Epithelial cell of prostate (primary cell): ENCODE measurements around the gene CGREF1.

Experiments
- DNase-seq: peaks from one replicate; pipeline ENCODE4 v3.0.0-alpha.2; 2011; ENCODE audit warnings: low read depth, low spot score
- H3K27ac ChIP-seq: fragments of 450-650 bp; 2 replicates; pipeline ENCODE4 v1.5.1; 2017; ENCODE audit warnings: mild to moderate bottlenecking

Gene CGREF1

GRCh38 chr2:27118525-27119329 is at the start of gene CGREF1:
CGREF1 (minus strand) TSS chr2:27119128; CDS start chr2:27104366, 14,762 bp downstream.
- H3K27ac ChIP-seq, result no peak within 1 kb of the TSS
- DNase-seq, result no peak

DNA sequence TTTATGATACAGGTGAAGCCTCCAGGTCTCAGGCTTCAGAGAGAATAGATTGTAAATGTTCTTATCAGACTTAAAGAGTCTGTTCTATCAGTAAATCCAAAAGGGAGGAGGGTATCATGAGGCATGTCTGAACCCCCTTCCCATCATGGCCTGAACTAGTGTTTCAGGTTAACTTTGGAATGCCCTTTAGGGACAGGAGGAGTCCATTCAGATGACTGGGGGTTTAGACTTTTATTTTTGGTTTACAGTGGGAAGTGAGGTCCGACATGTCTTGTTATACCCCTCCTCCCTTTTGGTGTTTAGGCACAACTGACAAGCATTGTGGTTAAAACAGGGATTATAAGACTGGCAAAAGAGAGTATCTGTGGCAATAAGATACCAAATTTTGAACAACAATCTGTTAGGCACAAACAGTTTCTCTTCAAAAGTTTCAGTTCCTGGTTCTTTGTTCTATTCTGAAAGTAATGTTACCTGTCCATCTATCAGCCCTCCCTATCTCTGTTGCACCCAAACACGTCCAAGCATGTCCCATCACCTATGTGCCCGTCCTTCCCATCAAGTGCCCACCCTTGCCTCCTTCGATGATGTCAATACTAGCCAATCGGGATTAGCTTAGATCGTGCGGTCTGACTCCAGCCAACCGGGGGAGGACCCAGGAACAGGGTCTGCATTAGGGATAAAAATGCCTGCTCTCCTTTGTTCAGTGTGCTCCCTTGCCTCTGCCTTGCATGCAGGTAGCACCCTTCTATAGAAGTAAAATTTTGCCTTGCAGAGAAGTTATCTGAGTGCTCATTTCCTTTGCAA is 46.2 kb upstream of the CGREF1 start:
- no peak overlapping the region for H3K27ac ChIP-seq
- no peak for DNase-seq

DNA sequence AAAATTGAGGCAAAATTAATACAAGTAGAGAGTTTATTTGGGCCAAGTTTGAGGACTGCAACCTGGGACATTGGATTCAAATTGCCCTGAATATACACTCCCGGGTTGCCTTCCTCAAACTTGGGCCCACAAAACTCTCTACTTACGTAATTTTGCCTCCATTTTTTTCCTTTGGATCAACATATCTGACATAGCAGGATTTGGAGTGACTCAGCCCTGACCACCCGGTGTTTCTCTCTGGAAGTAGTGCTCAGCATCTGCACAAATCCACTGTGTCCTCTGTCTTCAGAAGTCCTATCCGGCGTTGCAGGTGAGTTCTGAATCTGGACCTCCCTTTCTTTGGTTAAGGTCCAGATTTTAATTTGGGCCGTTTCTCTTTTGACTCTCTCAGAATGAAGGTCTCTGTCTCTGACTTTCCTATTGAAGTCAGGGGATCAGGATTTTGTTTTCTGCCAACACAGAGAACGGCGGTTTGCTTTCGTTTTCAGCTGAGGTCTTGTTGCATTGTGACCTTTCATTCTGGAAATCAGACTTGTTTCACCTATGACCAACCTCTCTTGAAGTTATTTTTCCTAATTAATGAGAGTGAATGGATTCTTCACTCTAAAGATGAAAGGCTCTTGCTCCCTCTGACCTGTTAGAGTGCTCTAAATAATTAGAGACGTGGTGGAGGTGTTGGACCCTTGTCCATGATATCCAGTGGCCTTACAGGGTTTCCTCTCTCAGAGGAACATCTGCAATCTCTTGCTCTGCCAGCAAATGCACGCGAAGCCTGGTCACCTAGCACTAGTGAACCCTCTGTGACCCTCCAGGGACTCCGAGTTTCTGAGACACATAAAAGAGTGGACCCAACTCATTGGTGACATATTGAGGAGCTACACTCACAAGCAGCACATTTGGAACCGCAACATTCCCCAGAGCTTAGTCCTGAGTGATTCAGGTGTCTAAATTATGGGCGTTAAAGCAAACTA is 43.5 kb upstream of the CGREF1 start:
- H3K27ac ChIP-seq, result no peak overlapping the region
- DNase-seq, result no peak

GRCh38 chr2:27160191-27160590 is 41.3 kb upstream of the CGREF1 start:
- no peak overlapping the region for H3K27ac ChIP-seq
- no peak for DNase-seq

- DNase-seq, result no peak
- no peak overlapping the region for H3K27ac ChIP-seq
Observed at GRCh38 chr2:27159271-27159670, 40.3 kb upstream of the CGREF1 start.

- H3K27ac ChIP-seq, result no peak overlapping the region
- no peak for DNase-seq
Observed at GRCh38 chr2:27158468-27158867, 39.5 kb upstream of the CGREF1 start.

- DNase-seq, result peak; percentile 26
- H3K27ac ChIP-seq, result no peak overlapping the region
Observed at GRCh38 chr2:27155069-27155520, 36.2 kb upstream of the CGREF1 start.

- no peak for DNase-seq
- H3K27ac ChIP-seq, result no peak overlapping the region
Observed at GRCh38 chr2:27154488-27154887, 35.6 kb upstream of the CGREF1 start.

DNA sequence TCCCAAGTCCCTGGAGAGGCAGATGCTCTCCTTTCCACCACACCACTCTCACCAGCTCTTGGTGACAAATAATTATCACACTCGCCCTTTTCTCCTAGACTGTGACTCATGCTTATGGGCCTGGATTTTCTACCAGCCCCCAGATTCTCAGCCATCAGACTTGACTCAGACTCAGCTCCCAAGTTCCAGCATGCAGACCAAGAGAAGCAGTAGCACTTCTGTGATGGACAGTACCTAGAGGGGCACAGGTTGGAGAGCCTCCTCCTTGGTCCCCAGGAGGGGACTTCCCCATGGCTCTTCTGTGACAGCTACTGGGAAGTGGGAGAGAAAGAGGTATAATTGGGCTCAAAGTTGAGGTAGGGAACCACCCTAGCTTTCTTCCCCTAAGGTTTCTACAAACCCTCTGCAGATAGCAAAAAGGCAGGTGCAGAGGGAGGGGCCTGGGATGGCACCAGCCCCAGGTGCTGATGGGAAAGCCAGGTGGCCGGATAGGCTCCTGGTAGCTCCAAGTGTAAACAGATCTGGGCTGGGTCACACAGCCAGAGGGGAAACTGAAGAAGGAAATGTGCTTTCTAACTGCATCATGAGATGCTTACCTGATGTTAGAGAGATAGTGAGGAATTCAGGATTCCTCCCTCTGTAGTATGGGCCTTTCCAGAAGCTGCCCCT is 34.0 kb upstream of the CGREF1 start:
- H3K27ac ChIP-seq, result no peak overlapping the region
- no peak for DNase-seq

DNA sequence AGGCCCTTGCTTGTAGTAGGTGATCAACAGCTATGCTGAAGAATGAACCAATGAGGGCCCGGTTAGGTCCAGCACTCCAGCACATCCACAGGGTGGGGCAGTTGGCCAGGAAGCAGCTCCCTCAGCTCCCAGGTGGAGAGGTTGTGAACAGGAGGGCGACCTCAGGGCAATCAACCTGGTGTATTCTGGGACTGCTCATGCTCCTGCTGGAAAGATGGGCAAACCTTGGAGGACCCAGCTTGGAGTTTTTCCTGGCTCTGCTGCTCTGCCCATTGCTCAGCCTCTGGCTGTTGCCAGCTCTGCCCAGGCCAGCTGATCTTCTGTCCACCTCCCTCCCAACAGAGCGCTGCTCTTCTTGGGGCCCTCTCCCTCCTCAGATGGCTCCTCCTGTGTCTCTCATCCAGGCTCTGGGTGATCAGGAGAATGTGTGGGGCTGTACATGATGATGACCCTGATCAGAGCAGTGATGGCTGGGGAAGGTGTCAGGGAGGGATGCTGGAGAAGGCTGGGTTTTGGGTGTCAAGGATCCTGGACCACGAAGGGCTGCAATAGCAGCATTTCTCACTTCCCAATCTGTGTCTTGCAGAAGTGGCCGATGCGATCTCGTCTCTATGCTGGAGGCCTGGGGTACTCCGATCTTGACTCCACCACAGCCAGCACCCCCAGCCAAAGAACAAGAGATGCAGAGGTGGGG is 33.3 kb upstream of the CGREF1 start:
- no peak overlapping the region for H3K27ac ChIP-seq
- DNase-seq, result no peak

DNA sequence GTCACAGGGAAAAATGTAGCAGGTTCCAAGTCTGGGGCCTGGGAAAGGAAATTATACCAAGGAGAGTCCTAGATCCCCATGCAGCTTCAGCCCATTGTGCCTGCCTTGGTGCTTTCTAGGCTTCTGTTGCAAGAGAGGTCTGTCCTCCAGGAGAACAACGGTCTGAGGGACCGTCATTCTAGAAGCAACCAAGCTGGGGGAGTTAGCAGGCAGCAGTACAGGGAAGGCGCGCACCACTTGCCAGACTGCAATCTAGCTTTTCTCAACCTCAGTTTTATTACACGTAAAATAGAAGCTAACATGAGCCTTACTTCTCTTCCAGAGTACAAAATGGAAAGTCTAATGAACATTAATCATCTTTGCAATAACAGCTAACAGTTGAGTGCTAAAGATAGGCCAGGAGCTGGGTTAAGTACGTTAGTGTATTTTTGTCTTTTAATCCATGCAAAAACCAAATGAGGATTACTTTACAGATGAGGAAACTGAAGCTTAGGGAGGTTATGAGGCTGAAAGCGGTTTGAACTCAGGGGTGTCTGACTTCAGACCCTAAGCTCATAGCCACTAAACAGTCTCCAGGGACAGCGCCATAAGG is 31.8 kb upstream of the CGREF1 start:
- no peak overlapping the region for H3K27ac ChIP-seq

DNA sequence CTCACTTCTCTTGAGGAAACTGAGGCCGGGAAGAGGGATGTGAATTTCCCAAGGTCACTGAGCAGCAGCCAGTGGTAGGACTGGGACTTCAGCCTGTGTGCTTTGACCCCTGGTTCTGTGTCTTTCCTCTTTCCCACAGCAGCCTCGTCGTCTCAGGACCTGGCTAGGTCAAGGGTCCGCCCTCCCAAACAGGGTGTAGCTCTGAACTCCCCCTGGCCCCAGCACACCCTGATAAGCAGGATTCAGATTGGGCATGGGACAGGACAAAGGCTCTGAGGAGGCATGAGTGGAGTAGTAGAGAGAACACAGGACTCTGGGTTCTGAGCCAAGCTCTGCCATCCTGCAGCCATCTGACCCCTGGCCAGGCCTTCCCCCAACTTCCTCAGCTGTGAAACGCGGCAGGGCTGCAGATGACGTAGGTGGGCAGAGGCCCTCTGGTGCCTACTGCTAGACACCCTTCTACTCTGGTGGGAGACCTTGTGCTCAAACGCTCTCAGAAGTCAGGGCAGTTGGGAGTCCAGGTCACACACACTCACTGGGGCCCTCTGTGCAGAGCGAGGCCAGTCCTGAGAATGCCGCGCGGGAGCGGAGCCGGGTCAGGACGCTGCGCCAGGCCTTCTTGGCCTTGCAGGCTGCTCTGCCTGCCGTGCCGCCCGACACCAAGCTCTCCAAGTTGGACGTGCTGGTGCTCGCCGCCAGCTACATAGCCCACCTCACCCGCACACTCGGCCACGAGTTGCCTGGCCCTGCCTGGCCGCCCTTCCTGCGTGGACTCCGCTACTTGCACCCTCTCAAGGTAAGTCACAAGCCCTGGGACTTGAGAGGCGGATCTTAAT is 30.9 kb upstream of the CGREF1 start:
- DNase-seq, result no peak
- H3K27ac ChIP-seq, result no peak overlapping the region

More for the DNA sequence above, 31.8 kb upstream of the CGREF1 start:
- DNase-seq, result no peak

GRCh38 chr2:27148801-27149439 is 30.0 kb upstream of the CGREF1 start, which contains the start of gene TCF23:
TCF23 (plus strand) TSS chr2:27149004; CDS start chr2:27149134, 130 bp downstream.
- no peak for DNase-seq
- H3K27ac ChIP-seq, result no peak within 1 kb of the TSS

GRCh38 chr2:27147935-27148334 is 29.0 kb upstream of the CGREF1 start:
- no peak overlapping the region for H3K27ac ChIP-seq
- no peak for DNase-seq

- H3K27ac ChIP-seq, result no peak overlapping the region
- no peak for DNase-seq
Observed at GRCh38 chr2:27145682-27146081, 26.8 kb upstream of the CGREF1 start.

- no peak for DNase-seq
- no peak overlapping the region for H3K27ac ChIP-seq
Observed at GRCh38 chr2:27143285-27143684, 24.4 kb upstream of the CGREF1 start.

GRCh38 chr2:27139310-27139709 is 20.4 kb upstream of the CGREF1 start, which contains the start of gene PRR30:
PRR30 (minus strand) TSS chr2:27139410; CDS start chr2:27138329, 1,081 bp downstream.
- no peak within 1 kb of the TSS for H3K27ac ChIP-seq
- DNase-seq, result no peak
